ENCODE data around the gene RETREG2. TPM values are rescaled to one million over a fixed set of nuclear protein-coding genes. Genes with fewer than 3 reads are reported as not detected.

RETREG2 gene
- total and polyA plus RNA-seq, 2 of the 8 experiments (the other 6 are each of a cell fraction or from before 2014, with no cell fraction given): 51.3 to 67.4 TPM

- DNase-seq (ENCODE audit: low read depth in 1 of 2, low spot score in 2 of 2): no peak
- Histone ChIP-seq H3K9me3 (ENCODE audit: insufficient read depth in 2 of 2, low read depth in 1 of 2, low read length in 1 of 2) (no peaks in the 10 kb centered on the region; a peak in 1 of 4 replicates), H3K27me3 (replicated peaks in 1 of 4; ENCODE audit: control insufficient read depth in 3 of 4, extremely low read depth in 1 of 4, insufficient read depth in 3 of 4, low read length in 3 of 4) (no peaks in the 10 kb centered on the region), H3K23me2 (ENCODE audit: low read depth, low read length) (no peaks in the 10 kb centered on the region), H3K4ac (replicated peaks; ENCODE audit: insufficient read length, low read depth, low read length) (no peak overlapping the region), H3K36me3 (ENCODE audit: control insufficient read depth in 2 of 4, insufficient read depth in 4 of 4, low read length in 3 of 4) (no peaks in the 10 kb centered on the region), H2BK15ac (ENCODE audit: low read length) (no peak overlapping the region; the same call in 1 of the 2 replicates), H3K23ac (ENCODE audit: insufficient read length) (no peak overlapping the region), H4K20me1 (replicated peaks in 1 of 2; ENCODE audit: control insufficient read depth in 1 of 2, insufficient read depth in 2 of 2, low read length in 2 of 2) (no peaks in the 10 kb centered on the region), H2AFZ (ENCODE audit: low read length) (peak overlapping the region; percentile 5; the same call in 1 of the 2 replicates), H3K9ac (replicated peaks in 1 of 4; ENCODE audit: extremely low read depth in 1 of 4, low read depth in 3 of 4, low read length in 3 of 4) (no peak overlapping the region; a peak in 1 of 7 replicates), H4K91ac (replicated peaks; ENCODE audit: insufficient read length, low read length) (no peak overlapping the region), H3K18ac (ENCODE audit: extremely low read depth, low read length) (no peak overlapping the region), H2BK5ac (ENCODE audit: low read depth, low read length) (no peak overlapping the region), H4K5ac (ENCODE audit: insufficient read length, low read depth, low read length) (no peak overlapping the region), H3K56ac (replicated peaks; ENCODE audit: insufficient read length, low read depth, low read length) (no peak overlapping the region), H3K4me1 (replicated peaks in 1 of 4; ENCODE audit: control insufficient read depth in 3 of 4, insufficient read depth in 4 of 4, low read length in 3 of 4) (no peaks in the 10 kb centered on the region), H3K27ac (ENCODE audit: low read depth, low read length) (no peak overlapping the region), H2BK120ac (replicated peaks; ENCODE audit: low read depth, low read length) (no peak overlapping the region), H2BK20ac (ENCODE audit: low read length) (no peak overlapping the region), H3K14ac (ENCODE audit: insufficient read length) (no peak overlapping the region), H3K4me3 (ENCODE audit: extremely low read depth in 1 of 4, insufficient read depth in 2 of 4, low read depth in 3 of 4, low read length in 4 of 4) (no peak overlapping the region), H3K4me2 (ENCODE audit: insufficient read depth in 1 of 2, low read depth in 2 of 2, low read length in 2 of 2) (no peak overlapping the region), H3K79me2 (ENCODE audit: control insufficient read depth in 1 of 2, insufficient read depth in 2 of 2, low read length in 2 of 2) (no peaks in the 10 kb centered on the region), H2BK12ac (ENCODE audit: low read depth, low read length) (no peak overlapping the region), H2AK5ac (ENCODE audit: low read depth, low read length) (no peak overlapping the region), H3K79me1 (ENCODE audit: low read depth, low read length) (no peaks in the 10 kb centered on the region), H4K8ac (ENCODE audit: extremely low read depth, insufficient read depth, low read length) (no peak overlapping the region)
- ChIA-PET POLR2A (ENCODE audit: partially characterized antibody) (interaction anchor here (1.2 to 1.3 kb wide), 2 partner anchors 18 to 31 kb away, joined by 3 to 4 read pairs; partner anchors contain the start of genes ANKZF1 and ATG9A), CTCF (ENCODE audit: partially characterized antibody) (interaction anchor here (0.6 to 3.5 kb wide), 4 partner anchors 19 to 173 kb away, joined by 3 to 9 read pairs (median 6); no protein-coding TSS in a partner anchor)
- TF ChIP-seq ATF2 (IDR thresholded peaks at IDR 0.05; ENCODE audit: low read length) (no peak), POU5F1 (IDR thresholded peaks at IDR 0.05; ENCODE audit: low read depth, low read length) (no peak), CREB1 (IDR thresholded peaks at IDR 0.05) (no peak), GABPA (IDR thresholded peaks at IDR 0.05; ENCODE audit: borderline replicate concordance, insufficient read depth, low read length) (no peak), NANOG (IDR thresholded peaks at IDR 0.05; ENCODE audit: insufficient read depth, low read depth, low read length, poor library complexity, severe bottlenecking) (no peak), RAD21 (IDR thresholded peaks at IDR 0.05 in 1 of 2, conservative IDR thresholded peaks at IDR 0.05 in 1 of 2; ENCODE audit: low read depth in 2 of 2, low read length in 2 of 2) (no peak)
- 85% methylated on average over 5 of the region's 5 CpGs; no CpG with 5 or more reads in 1 of the 2 experiments for WGBS, 2 experiments (ENCODE audit: extremely low coverage in 1 of 2, insufficient coverage in 1 of 2, insufficient read length in 1 of 2, insufficient replicate concordance in 2 of 2, low coverage in 1 of 2, low lambda C conversion rate in 2 of 2, missing lambda C conversion rate in 1 of 2)
- no peak for FAIRE-seq
Observed at GRCh38 chr2:219198974-219199373, 20.9 kb downstream of the RETREG2 start.

Data from H1 (cell line).